T-helper 1 cell treated with Interleukin-12 subunit alpha and Interleukin-12 subunit beta and Interleukin-4 antibody, amounts not matched to agents 30 ng/mL and 1 ng/mL, for 36 hours (primary cell): ENCODE results near the gene SPDYE1. TPM values are rescaled to one million over a fixed set of nuclear protein-coding genes. Genes with fewer than 3 reads are reported as not detected.

Source experiments
- total RNA-seq: library from RNA; stranded (reverse); gene quantifications from 2 replicates; pipeline ENCODE4 v1.2.3, GENCODE V29; 2022

SPDYE1 gene
- total RNA-seq, 1 donor from 2014 or later: not detected

Other genes starting within 250 kb of the SPDYE1 start
- 37.2 and 37.6 TPM in 2 replicates for gene BLVRA, start 239.2 kb upstream of the SPDYE1 start, total RNA-seq
- gene MRPS24, start 128.4 kb upstream of the SPDYE1 start, total RNA-seq: 71.8 and 74.4 TPM in 2 replicates
- gene URGCP, start 91.3 kb upstream of the SPDYE1 start, total RNA-seq: 24.1 and 25.1 TPM in 2 replicates
- gene UBE2D4, start 71.5 kb upstream of the SPDYE1 start, total RNA-seq: 10.0 and 11.6 TPM in 2 replicates
- 161 and 165 TPM in 2 replicates for gene DBNL, start 46.8 kb downstream of the SPDYE1 start, total RNA-seq
- gene PGAM2, start 67.7 kb downstream of the SPDYE1 start, total RNA-seq: 0.34 and 0.66 TPM in 2 replicates
- gene POLM, start 84.6 kb downstream of the SPDYE1 start, total RNA-seq: 29.6 and 34.2 TPM in 2 replicates
- gene AEBP1, start 106.4 kb downstream of the SPDYE1 start, total RNA-seq: 6.1 and 9.0 TPM in 2 replicates
- gene POLD2, start 125.7 kb downstream of the SPDYE1 start, total RNA-seq: 103 and 107 TPM in 2 replicates
- gene MYL7, start 143.4 kb downstream of the SPDYE1 start, total RNA-seq: not detected in 2 replicates
- 0.15 TPM in 1 of 2 replicates, not detected in the other for gene GCK, start 191.5 kb downstream of the SPDYE1 start, total RNA-seq
- gene YKT6, start 203.1 kb downstream of the SPDYE1 start, total RNA-seq: 82.2 and 82.8 TPM in 2 replicates